ENCODE measurements around the gene TGFBI. TPM values are rescaled to one million over a fixed set of nuclear protein-coding genes. Genes with fewer than 3 reads are reported as not detected.
A peak's percentile ranks its signal among the peaks of the same experiment; 100 is the strongest.

TGFBI gene
- total RNA-seq, 1 donor from 2014 or later, result 43.2 TPM

- no peak overlapping the region for H3K4me3 ChIP-seq
- intact Hi-C loops (cut with DNase I), result no loop called here
- no peak overlapping the region for H3K27ac ChIP-seq
- no peaks in the 10 kb centered on the region for H3K9me3 ChIP-seq
- no peak for TF ChIP-seq POLR2AphosphoS5 (IDR thresholded peaks at IDR 0.05; ENCODE audit: insufficient read depth in 1 of 2, low read depth in 1 of 2)
- TF ChIP-seq POLR2A (IDR thresholded peaks at IDR 0.05), result no peak
- TF ChIP-seq CTCF (IDR thresholded peaks at IDR 0.05), result no peak
- H3K27me3 ChIP-seq, result no peaks in the 10 kb centered on the region
- peak in 1 of 2 donors; percentile 25 for DNase-seq (ENCODE audit: extremely low spot score in 2 of 2)
- no peaks in the 10 kb centered on the region for H3K36me3 ChIP-seq
- peaks cover 11% of the 10 kb centered on the region for H3K4me1 ChIP-seq
These were observed 35.7 kb downstream of the TGFBI start for GRCh38 chr5:136064510-136064909.

GRCh38 chr5:136065588-136065987, 36.8 kb downstream of the TGFBI start:
- H3K4me3 ChIP-seq, result no peak overlapping the region
- peaks cover 11% of the 10 kb centered on the region for H3K4me1 ChIP-seq
- peak overlapping the region; percentile 19 for H3K27ac ChIP-seq
- intact Hi-C loops (cut with DNase I), result no loop called here
- H3K9me3 ChIP-seq, result no peaks in the 10 kb centered on the region
- DNase-seq (ENCODE audit: extremely low spot score in 2 of 2), result peak in 1 of 2 donors; percentile 64
- TF ChIP-seq POLR2AphosphoS5 (IDR thresholded peaks at IDR 0.05; ENCODE audit: insufficient read depth in 1 of 2, low read depth in 1 of 2) (no peak), CTCF (IDR thresholded peaks at IDR 0.05) (no peak), POLR2A (IDR thresholded peaks at IDR 0.05) (no peak)
- H3K27me3 ChIP-seq, result no peaks in the 10 kb centered on the region
- H3K36me3 ChIP-seq, result no peaks in the 10 kb centered on the region

GRCh38 chr5:136066661-136067271, 38.0 kb downstream of the TGFBI start:
- peak; percentile 79 to 82 for DNase-seq (ENCODE audit: extremely low spot score in 2 of 2)
- peak overlapping the region; percentile 19 for H3K27ac ChIP-seq
- intact Hi-C loops (cut with DNase I), result no loop called here

GRCh38 chr5:136067422-136067821, 38.6 kb downstream of the TGFBI start:
- no peak for DNase-seq (ENCODE audit: extremely low spot score in 2 of 2)
- H3K4me3 ChIP-seq, result no peak overlapping the region
- no peak for TF ChIP-seq CTCF (IDR thresholded peaks at IDR 0.05)
- TF ChIP-seq POLR2A (IDR thresholded peaks at IDR 0.05), result no peak
- no peak for TF ChIP-seq POLR2AphosphoS5 (IDR thresholded peaks at IDR 0.05; ENCODE audit: insufficient read depth in 1 of 2, low read depth in 1 of 2)
- H3K4me1 ChIP-seq, result peaks cover 11% of the 10 kb centered on the region
- intact Hi-C loops (cut with DNase I), result no loop called here
- no peaks in the 10 kb centered on the region for H3K9me3 ChIP-seq
- H3K27ac ChIP-seq, result peak overlapping the region; percentile 19
- H3K27me3 ChIP-seq, result no peaks in the 10 kb centered on the region
- H3K36me3 ChIP-seq, result no peaks in the 10 kb centered on the region

More at GRCh38 chr5:136066661-136067271, 38.0 kb downstream of the TGFBI start:
- Histone ChIP-seq H3K36me3 (no peaks in the 10 kb centered on the region), H3K4me3 (no peak overlapping the region), H3K9me3 (no peaks in the 10 kb centered on the region), H3K4me1 (peaks cover 11% of the 10 kb centered on the region), H3K27me3 (no peaks in the 10 kb centered on the region)
- no peak for TF ChIP-seq CTCF (IDR thresholded peaks at IDR 0.05)
- no peak for TF ChIP-seq POLR2AphosphoS5 (IDR thresholded peaks at IDR 0.05; ENCODE audit: insufficient read depth in 1 of 2, low read depth in 1 of 2)
- TF ChIP-seq POLR2A (IDR thresholded peaks at IDR 0.05), result no peak

GRCh38 chr5:136070486-136071285, 41.9 kb downstream of the TGFBI start:
- peak in 1 of 2 donors; percentile 61 for DNase-seq (ENCODE audit: extremely low spot score in 2 of 2)
- no peaks in the 10 kb centered on the region for H3K9me3 ChIP-seq
- H3K27ac ChIP-seq, result no peak overlapping the region
- no peaks in the 10 kb centered on the region for H3K36me3 ChIP-seq
- TF ChIP-seq POLR2A (IDR thresholded peaks at IDR 0.05) (no peak), CTCF (IDR thresholded peaks at IDR 0.05) (no peak), POLR2AphosphoS5 (IDR thresholded peaks at IDR 0.05; ENCODE audit: insufficient read depth in 1 of 2, low read depth in 1 of 2) (no peak)
- no peak overlapping the region for H3K4me3 ChIP-seq
- intact Hi-C loops (cut with DNase I), result no loop called here
- H3K4me1 ChIP-seq, result peaks cover 11% of the 10 kb centered on the region
- H3K27me3 ChIP-seq, result no peaks in the 10 kb centered on the region
